Measurements from ENCODE around the gene SYNJ2BP.

Gene SYNJ2BP

GRCh38 chr14:70442750-70443149, 25.9 kb upstream of the SYNJ2BP start:
- TF ChIP-seq, protein P1, sequence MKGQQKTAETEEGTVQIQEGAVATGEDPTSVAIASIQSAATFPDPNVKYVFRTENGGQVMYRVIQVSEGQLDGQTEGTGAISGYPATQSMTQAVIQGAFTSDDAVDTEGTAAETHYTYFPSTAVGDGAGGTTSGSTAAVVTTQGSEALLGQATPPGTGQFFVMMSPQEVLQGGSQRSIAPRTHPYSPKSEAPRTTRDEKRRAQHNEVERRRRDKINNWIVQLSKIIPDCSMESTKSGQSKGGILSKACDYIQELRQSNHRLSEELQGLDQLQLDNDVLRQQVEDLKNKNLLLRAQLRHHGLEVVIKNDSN (IDR thresholded peaks at IDR 0.05), result 0 out of 2 replicates have a peak, but pooled peaks have one; percentile 8
- TF ChIP-seq NFIC (IDR thresholded peaks at IDR 0.05) (no peak), MAX (IDR thresholded peaks at IDR 0.05) (no peak)

GRCh38 chr14:70441641-70442040, 24.8 kb upstream of the SYNJ2BP start:
- no peak for TF ChIP-seq YY1 (IDR thresholded peaks at IDR 0.05; ENCODE audit: low read depth)

DNA sequence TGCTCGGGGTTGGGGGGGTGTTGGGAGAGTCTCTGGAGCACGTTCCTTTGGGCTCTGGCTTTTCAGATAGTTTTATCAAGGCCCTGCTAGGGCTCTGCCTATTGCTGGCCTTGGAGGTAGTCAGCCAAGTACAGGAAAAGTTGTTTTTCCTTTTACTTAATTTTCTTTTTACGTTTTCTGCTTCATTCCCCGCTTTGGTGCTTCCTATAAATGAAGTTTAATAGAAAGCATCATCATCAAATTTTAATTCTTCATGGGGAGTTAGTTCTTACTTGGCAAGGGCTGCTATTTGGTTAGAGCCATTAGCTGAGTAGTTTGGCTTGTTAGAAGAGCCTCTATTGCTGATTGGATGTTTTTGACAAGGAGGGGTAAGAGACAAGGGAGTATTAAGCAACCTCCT, 20.0 kb upstream of the SYNJ2BP start:
- TF ChIP-seq MAX (IDR thresholded peaks at IDR 0.05), result no peak
- no peak for TF ChIP-seq CREB1 (IDR thresholded peaks at IDR 0.05; ENCODE audit: low read depth)
- no peak for TF ChIP-seq TCF12 (IDR thresholded peaks at IDR 0.05; ENCODE audit: low read depth)
- TF ChIP-seq TAF1 (IDR thresholded peaks at IDR 0.05; ENCODE audit: low read depth), result no peak
- TF ChIP-seq RAD21 (IDR thresholded peaks at IDR 0.05; ENCODE audit: low read depth), result no peak
- TF ChIP-seq, protein P1 (IDR thresholded peaks at IDR 0.05), result no peak
- TF ChIP-seq CEBPB (IDR thresholded peaks at IDR 0.05), result no peak
- no peak for TF ChIP-seq EP300 (IDR thresholded peaks at IDR 0.05; ENCODE audit: borderline replicate concordance)
- TF ChIP-seq, protein P2, sequence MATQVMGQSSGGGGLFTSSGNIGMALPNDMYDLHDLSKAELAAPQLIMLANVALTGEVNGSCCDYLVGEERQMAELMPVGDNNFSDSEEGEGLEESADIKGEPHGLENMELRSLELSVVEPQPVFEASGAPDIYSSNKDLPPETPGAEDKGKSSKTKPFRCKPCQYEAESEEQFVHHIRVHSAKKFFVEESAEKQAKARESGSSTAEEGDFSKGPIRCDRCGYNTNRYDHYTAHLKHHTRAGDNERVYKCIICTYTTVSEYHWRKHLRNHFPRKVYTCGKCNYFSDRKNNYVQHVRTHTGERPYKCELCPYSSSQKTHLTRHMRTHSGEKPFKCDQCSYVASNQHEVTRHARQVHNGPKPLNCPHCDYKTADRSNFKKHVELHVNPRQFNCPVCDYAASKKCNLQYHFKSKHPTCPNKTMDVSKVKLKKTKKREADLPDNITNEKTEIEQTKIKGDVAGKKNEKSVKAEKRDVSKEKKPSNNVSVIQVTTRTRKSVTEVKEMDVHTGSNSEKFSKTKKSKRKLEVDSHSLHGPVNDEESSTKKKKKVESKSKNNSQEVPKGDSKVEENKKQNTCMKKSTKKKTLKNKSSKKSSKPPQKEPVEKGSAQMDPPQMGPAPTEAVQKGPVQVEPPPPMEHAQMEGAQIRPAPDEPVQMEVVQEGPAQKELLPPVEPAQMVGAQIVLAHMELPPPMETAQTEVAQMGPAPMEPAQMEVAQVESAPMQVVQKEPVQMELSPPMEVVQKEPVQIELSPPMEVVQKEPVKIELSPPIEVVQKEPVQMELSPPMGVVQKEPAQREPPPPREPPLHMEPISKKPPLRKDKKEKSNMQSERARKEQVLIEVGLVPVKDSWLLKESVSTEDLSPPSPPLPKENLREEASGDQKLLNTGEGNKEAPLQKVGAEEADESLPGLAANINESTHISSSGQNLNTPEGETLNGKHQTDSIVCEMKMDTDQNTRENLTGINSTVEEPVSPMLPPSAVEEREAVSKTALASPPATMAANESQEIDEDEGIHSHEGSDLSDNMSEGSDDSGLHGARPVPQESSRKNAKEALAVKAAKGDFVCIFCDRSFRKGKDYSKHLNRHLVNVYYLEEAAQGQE (IDR thresholded peaks at IDR 0.05; ENCODE audit: low read depth), result no peak
- no peak for TF ChIP-seq TEAD4 (IDR thresholded peaks at IDR 0.05)
- no peak for TF ChIP-seq EGR1 (IDR thresholded peaks at IDR 0.05)
- TF ChIP-seq ZBTB7A (IDR thresholded peaks at IDR 0.05; ENCODE audit: low read depth), result no peak
- no peak for TF ChIP-seq FOXM1 (IDR thresholded peaks at IDR 0.05; ENCODE audit: borderline replicate concordance, low read depth)
- no peak for TF ChIP-seq NFIC (IDR thresholded peaks at IDR 0.05)
- TF ChIP-seq YY1 (IDR thresholded peaks at IDR 0.05; ENCODE audit: low read depth), result no peak

- TF ChIP-seq YY1 (IDR thresholded peaks at IDR 0.05; ENCODE audit: low read depth) (no peak), FOXM1 (IDR thresholded peaks at IDR 0.05; ENCODE audit: borderline replicate concordance, low read depth) (no peak), NFIC (IDR thresholded peaks at IDR 0.05) (peak; percentile 32; the same call in 1 of the 2 replicates), EGR1 (IDR thresholded peaks at IDR 0.05) (no peak)
Measured at GRCh38 chr14:70425354-70425753, 8.5 kb upstream of the SYNJ2BP start.

DNA sequence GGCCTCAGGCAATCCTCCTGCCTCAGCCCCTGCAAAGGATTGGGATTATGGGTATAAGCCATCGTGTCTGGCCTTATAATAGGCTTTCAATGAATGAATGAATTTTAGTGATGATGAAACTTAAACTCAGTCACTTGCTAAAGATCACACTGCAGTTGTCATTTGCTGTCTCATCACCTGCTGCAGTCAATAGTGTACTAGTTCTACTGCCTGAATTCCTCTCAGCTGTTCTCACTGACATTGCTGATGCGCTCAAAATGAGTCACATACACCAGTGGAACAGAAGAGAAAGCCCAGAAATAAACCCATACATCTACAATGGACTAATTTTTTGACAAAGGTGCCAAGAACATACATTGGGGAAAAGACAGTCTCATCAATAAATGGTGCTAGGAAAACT, 5.6 kb upstream of the SYNJ2BP start:
- TF ChIP-seq TCF12 (IDR thresholded peaks at IDR 0.05; ENCODE audit: low read depth), result no peak
- TF ChIP-seq TAF1 (IDR thresholded peaks at IDR 0.05; ENCODE audit: low read depth), result no peak
- no peak for TF ChIP-seq TEAD4 (IDR thresholded peaks at IDR 0.05)
- no peak for TF ChIP-seq CREB1 (IDR thresholded peaks at IDR 0.05; ENCODE audit: low read depth)
- no peak for TF ChIP-seq FOXM1 (IDR thresholded peaks at IDR 0.05; ENCODE audit: borderline replicate concordance, low read depth)
- no peak for TF ChIP-seq MAX (IDR thresholded peaks at IDR 0.05)
- no peak for TF ChIP-seq EP300 (IDR thresholded peaks at IDR 0.05; ENCODE audit: borderline replicate concordance)
- TF ChIP-seq YY1 (IDR thresholded peaks at IDR 0.05; ENCODE audit: low read depth), result no peak
- no peak for TF ChIP-seq NFIC (IDR thresholded peaks at IDR 0.05)
- TF ChIP-seq, protein P1 (IDR thresholded peaks at IDR 0.05), result no peak
- no peak for TF ChIP-seq CEBPB (IDR thresholded peaks at IDR 0.05)
- no peak for TF ChIP-seq EGR1 (IDR thresholded peaks at IDR 0.05)
- TF ChIP-seq RAD21 (IDR thresholded peaks at IDR 0.05; ENCODE audit: low read depth), result no peak
- TF ChIP-seq, protein P2 (IDR thresholded peaks at IDR 0.05; ENCODE audit: low read depth), result no peak
- TF ChIP-seq ZBTB7A (IDR thresholded peaks at IDR 0.05; ENCODE audit: low read depth), result no peak

- TF ChIP-seq RAD21 (IDR thresholded peaks at IDR 0.05; ENCODE audit: low read depth), result no peak
- TF ChIP-seq TCF12 (IDR thresholded peaks at IDR 0.05; ENCODE audit: low read depth), result no peak
- TF ChIP-seq TAF1 (IDR thresholded peaks at IDR 0.05; ENCODE audit: low read depth), result no peak
- TF ChIP-seq CREB1 (IDR thresholded peaks at IDR 0.05; ENCODE audit: low read depth), result no peak
- TF ChIP-seq, protein P2 (IDR thresholded peaks at IDR 0.05; ENCODE audit: low read depth), result no peak
- TF ChIP-seq TEAD4 (IDR thresholded peaks at IDR 0.05), result no peak
- no peak for TF ChIP-seq NFIC (IDR thresholded peaks at IDR 0.05)
- no peak for TF ChIP-seq YY1 (IDR thresholded peaks at IDR 0.05; ENCODE audit: low read depth)
- TF ChIP-seq, protein P1 (IDR thresholded peaks at IDR 0.05), result no peak
- no peak for TF ChIP-seq EP300 (IDR thresholded peaks at IDR 0.05; ENCODE audit: borderline replicate concordance)
- no peak for TF ChIP-seq MAX (IDR thresholded peaks at IDR 0.05)
- TF ChIP-seq EGR1 (IDR thresholded peaks at IDR 0.05), result no peak
- TF ChIP-seq ZBTB7A (IDR thresholded peaks at IDR 0.05; ENCODE audit: low read depth), result no peak
Measured at GRCh38 chr14:70416338-70416724, 559 bp downstream of the SYNJ2BP start.

Data from Ishikawa (cell line).